Activated naive CD4-positive, alpha-beta T cell treated with anti-CD3 and anti-CD28 coated beads, Interleukin-2, amount 50 U/mL, for 72 hours (primary cell): ENCODE data around the gene CCNY. TPM values are rescaled to one million over a fixed set of nuclear protein-coding genes. Genes with fewer than 3 reads are reported as not detected.

Source experiments
- ATAC-seq, 2 donors: fragments of 150-1000 bp; cut with Tn5 transposase; 2 replicates each; pipeline ENCODE4 v1.10.0; 2021; ENCODE audit warnings: mild to moderate bottlenecking in 2 of 2, moderate library complexity in 2 of 2
- DNase-seq, 2 donors: peaks; one replicate each; pipeline ENCODE4 v3.0.0; 2021 to 2022; ENCODE audit warnings: low spot score in 2 of 2
- H3K27ac Mint-ChIP-seq, 2 donors: one replicate each; pipeline ENCODE4 v1.8.0; 2022; ENCODE audit warnings: mild to moderate bottlenecking in 2 of 2, mixed read lengths in 2 of 2
- H3K36me3 Mint-ChIP-seq, 2 donors: one replicate each; pipeline ENCODE4 v1.8.0; 2022; ENCODE audit warnings: mixed read lengths in 2 of 2
- H3K9me3 Mint-ChIP-seq, 2 donors: one replicate each; pipeline ENCODE4 v1.8.0; 2022; ENCODE audit warnings: mixed read lengths in 2 of 2
- total RNA-seq, 2 donors: library from RNA; stranded (reverse); gene quantifications; one replicate each; pipeline ENCODE4 v1.2.3, GENCODE V29; 2022

CCNY gene
- total RNA-seq, 2 donors from 2014 or later = 31.4 to 44.2 TPM

DNA sequence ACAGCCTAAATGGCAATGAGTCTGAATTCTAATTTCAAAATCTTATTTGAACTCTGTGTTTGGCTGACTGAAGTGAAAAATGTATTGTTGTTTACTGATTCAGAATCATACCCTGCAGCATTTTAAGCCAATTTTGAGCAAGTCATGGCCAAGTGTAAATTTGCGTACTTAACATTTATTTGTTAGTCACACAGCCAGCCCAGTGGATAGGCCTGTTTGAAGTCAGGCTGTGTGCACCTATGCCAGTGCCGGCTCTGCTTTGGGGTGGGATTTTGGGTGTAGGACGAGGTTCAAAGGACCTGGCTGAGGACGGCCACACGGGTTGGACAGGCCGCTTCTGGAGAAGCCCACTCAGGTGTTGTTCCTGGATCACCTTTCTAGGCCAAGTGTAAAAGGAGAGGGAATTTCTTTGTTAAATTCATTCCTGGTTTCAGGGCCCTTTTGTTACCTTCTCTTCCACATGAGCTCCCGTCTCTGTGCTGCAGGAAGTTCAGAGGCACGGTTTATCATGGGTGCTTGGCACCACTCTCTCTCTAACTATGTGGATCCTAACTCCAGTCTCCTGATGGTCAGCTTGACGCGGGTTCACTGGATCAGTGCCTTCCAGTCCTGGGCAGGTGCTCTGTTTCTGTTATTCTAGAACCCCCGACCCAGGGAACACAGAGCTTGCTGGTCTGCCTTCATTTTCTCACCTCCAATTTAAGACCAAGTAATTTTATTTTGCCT lies 84.7 kb downstream of the CCNY start:
- H3K9me3 Mint-ChIP-seq = no peaks in the 10 kb centered on the region
- no peaks in the 10 kb centered on the region for H3K36me3 Mint-ChIP-seq
- ATAC-seq (no peak), DNase-seq (no peak)
- H3K27ac Mint-ChIP-seq = no peak overlapping the region

DNA sequence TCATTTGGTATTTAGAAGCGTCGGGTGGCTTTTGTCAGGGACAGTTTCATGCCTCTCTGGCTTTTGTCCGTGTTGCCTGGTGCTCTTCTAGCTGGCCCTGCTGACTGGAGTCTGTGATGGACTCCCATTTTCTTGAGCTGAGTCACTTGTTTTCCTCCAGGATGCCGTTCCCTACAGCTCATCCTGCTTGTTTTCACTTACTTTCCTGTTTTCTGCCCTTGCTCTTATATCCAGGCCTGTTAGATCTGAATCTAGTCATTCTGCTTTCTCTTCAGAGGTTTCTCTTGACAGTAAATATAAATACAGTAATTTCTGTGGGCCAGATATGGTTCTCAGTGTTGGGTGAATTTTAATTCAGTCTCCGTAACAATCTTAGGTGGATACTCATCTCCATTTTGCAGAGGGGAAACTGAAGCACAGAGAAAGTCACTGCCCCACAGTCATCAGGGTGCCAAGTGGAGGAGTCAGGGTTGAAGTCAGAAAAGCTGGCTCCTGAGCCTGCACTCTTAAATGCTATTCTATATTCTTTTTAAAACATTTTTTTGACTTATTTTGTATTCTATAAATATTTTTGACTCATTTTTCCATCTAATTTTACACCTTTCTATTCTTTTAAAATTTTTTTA lies 85.4 kb downstream of the CCNY start:
- ATAC-seq = no peak
- no peaks in the 10 kb centered on the region for H3K36me3 Mint-ChIP-seq
- H3K27ac Mint-ChIP-seq = no peak overlapping the region
- DNase-seq = no peak
- no peaks in the 10 kb centered on the region for H3K9me3 Mint-ChIP-seq

DNA sequence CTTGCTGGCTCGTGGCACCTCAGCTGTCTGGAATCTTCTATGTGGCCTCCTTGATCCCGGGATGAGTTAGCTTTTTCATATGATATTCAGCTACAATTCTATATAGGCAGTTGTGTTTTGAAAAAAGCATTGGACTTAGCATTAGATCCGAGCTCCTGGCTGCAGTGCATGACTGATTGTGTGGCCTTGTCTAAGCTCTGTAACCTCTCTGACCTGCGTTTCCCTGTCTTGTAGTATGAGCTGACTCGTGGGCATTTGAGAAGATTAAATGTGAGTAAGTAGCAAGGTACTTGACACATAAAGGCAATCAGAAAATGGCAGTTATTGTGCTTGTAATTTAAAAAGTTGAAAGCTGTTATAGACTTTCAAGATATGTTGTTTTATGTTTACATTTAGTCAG lies 85.9 kb downstream of the CCNY start:
- Mint-ChIP-seq H3K36me3 (no peaks in the 10 kb centered on the region), H3K9me3 (no peaks in the 10 kb centered on the region), H3K27ac (no peak overlapping the region)
- DNase-seq (no peak), ATAC-seq (no peak)

DNA sequence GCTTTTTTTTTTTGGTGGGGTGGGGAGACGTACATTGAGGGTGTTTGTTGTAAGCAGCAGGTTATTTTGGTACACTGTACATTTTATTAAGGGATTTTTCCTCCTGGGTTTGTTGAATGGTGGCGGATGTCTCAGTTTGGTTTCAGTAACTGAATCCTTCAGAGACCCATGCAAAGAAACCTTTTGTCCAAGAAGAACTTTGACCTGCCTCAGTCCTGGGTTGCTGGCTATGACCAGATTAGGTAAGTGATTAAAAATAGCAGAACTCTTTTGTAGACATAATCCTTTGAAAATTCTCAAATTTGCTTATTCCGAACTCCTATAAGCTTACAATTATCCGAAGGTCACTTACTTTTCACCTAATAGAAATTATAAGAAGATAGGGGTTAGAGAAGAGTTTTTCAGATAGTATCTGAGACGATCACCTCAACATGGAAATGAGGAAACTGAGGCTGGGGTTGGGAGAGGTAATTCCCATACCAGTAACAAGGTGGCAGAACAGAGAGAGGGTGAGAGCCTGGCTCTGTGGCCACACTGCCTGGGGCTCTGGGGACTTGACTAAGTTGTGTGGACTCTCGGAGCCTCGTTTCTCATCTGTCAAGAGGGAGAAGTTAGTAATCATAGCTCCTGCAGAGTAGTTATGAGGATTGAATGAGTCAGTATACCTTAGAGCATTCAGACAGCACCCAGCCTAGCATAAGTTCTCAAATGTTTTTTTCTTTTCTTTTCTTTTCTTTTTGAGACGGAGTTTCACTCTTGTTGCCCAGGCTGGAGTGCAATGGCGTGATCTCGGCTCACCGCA lies 87.4 kb downstream of the CCNY start:
- ATAC-seq = peak; percentile 47 to 61
- H3K27ac Mint-ChIP-seq = no peak overlapping the region
- no peaks in the 10 kb centered on the region for H3K36me3 Mint-ChIP-seq
- DNase-seq = no peak
- H3K9me3 Mint-ChIP-seq = no peaks in the 10 kb centered on the region

DNA sequence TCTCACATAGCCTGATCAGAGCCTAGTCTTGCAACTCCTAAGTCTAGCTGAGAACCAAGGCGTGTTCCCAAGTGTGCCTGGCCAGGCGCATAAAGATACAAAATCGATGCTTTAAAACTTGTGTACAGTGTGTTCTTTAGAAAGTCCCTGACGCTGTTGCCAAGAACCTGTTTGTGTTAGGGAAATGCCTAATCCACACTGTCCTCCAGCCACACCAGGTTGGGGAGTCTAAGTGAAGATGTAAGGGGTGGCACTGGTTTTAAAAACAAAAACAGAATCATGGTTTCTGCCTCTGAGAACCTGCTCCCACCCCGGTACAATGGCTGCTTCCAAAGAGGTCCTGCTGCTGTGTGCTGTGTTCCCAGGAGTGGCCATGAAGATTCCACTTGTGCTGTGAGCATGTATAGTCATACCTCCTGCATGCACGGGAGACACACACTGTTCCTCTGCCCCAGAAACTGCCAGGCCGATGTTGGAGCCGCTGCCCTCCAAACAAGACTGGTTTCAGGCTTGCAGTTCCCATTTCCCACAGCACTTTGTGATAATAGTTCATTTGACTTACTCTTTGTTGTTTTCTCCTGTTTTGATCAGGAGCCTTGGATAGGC lies 88.5 kb downstream of the CCNY start:
- no peak for DNase-seq
- H3K27ac Mint-ChIP-seq = no peak overlapping the region
- H3K9me3 Mint-ChIP-seq = no peaks in the 10 kb centered on the region

DNA sequence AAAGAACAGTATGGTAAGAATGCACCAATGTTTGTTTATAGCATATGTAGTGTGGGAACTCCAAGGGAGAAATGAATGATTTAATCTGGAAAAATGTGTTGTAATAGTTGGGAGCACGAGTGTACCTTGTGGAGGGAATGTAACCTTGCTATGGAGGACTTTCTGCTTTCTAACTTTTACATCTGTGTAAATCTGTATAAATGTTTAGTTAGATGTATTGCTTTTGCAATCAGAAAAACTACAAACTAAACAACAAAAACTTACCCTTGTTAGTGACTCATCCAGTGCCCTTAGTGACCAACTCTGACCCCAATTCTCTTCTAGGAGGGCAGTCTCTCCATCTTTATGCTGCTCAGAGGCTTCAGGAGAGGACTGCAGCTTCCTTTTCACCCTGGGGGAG lies 89.3 kb downstream of the CCNY start:
- no peak for ATAC-seq
- Mint-ChIP-seq H3K9me3 (no peaks in the 10 kb centered on the region), H3K27ac (no peak overlapping the region), H3K36me3 (no peaks in the 10 kb centered on the region)
- DNase-seq = no peak

More for the DNA sequence above, 88.5 kb downstream of the CCNY start:
- no peak for ATAC-seq
- no peaks in the 10 kb centered on the region for H3K36me3 Mint-ChIP-seq

DNA sequence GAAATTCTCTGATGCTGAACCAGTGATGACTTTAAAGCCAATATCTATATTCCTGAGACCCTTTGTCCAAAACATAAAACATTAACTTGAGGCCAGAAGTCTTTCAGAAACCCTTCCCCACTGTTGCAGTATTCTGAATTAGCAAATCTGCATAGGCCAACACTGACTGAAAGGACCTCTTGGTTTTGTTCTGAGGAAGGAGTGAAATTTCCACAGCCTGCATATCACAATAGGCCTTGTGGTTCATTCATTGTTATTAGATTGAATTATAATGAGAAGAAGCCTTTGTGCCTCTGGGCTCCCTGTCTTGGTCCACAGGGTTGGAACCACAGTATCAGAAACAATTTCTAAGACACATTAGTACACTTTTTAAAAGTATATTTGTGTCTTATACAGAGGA lies 90.3 kb downstream of the CCNY start:
- no peak overlapping the region for H3K27ac Mint-ChIP-seq
- ATAC-seq = no peak
- no peak for DNase-seq
- H3K36me3 Mint-ChIP-seq = peaks cover 0 to 4% of the 10 kb centered on the region in 2 donors
- H3K9me3 Mint-ChIP-seq = peaks cover 0 to 4% of the 10 kb centered on the region in 2 donors

DNA sequence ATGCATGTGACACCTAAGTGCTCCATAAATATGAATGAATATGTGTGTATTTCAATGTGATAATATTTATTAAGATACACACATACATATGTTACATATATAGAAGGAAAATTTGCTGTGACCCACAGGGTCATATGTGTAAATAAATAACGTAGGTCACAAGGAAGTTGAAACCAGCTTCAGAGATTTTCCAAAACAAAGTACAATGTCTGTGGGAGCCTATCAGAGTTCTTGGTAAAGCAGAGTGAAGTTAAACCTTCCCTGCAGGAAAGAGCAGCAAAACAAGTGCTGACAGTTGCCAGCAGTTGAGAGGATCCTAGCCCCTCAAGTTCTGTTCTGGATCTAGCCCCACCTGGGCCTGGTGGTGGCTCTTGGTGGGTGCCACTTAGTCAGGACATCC lies 91.2 kb downstream of the CCNY start:
- ATAC-seq (no peak), DNase-seq (no peak)
- H3K27ac Mint-ChIP-seq = no peak overlapping the region
- H3K9me3 Mint-ChIP-seq = peaks cover 0 to 4% of the 10 kb centered on the region in 2 donors
- peaks cover 0 to 9% of the 10 kb centered on the region in 2 donors for H3K36me3 Mint-ChIP-seq

DNA sequence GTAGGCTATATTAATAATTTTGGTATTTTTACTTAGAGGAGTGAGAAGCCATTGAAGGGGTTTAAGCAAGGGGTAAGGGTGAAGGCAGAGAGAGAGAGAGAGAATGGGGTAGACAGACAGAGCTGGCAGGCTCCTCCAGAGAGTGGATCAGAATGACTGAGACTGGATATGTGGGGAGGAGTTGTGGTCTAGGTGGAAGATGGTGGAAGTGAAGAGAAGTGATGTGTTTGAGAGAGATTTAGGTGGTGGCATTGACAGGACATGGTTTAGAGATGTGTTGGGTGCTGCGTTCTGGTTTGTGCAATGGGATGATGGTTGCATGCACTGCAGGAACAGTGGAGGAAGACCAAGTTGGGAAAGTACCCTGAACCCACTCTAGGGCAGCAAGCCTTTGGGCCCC lies 92.2 kb downstream of the CCNY start:
- DNase-seq (no peak), ATAC-seq (peak; percentile 40 to 63)
- Mint-ChIP-seq H3K36me3 (peaks cover 0 to 9% of the 10 kb centered on the region in 2 donors), H3K9me3 (peaks cover 0 to 4% of the 10 kb centered on the region in 2 donors), H3K27ac (no peak overlapping the region)

DNA sequence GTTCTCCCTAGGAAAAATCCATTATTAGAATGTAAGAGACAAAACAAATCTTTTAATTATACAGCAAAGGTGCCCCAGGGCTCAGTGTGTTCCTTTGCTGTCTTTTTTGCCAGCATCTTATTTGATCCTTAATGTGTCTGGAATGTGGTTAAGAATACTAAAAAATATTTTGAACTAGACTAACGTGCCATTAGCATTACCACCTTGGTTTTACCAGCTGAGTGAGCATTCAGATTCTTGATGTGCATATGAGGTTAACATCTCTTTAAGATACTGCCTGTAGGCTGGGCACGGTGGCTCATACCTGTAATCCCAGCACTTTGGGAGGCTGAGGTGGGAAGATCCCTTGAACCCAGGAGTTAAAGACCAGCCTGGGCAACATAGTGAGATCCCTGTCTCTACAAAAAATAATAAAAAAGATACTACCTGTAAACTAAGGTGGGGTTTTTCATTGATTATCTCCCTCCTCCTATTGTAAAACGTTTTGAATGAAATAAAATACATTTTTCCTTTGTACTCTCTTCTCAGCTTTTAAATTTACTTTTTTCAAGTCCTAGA lies 96.6 kb downstream of the CCNY start:
- H3K9me3 Mint-ChIP-seq = peaks cover 12 to 20% of the 10 kb centered on the region in 2 donors
- peaks cover 24 to 35% of the 10 kb centered on the region in 2 donors for H3K36me3 Mint-ChIP-seq
- DNase-seq (no peak), ATAC-seq (no peak)
- no peak overlapping the region for H3K27ac Mint-ChIP-seq

DNA sequence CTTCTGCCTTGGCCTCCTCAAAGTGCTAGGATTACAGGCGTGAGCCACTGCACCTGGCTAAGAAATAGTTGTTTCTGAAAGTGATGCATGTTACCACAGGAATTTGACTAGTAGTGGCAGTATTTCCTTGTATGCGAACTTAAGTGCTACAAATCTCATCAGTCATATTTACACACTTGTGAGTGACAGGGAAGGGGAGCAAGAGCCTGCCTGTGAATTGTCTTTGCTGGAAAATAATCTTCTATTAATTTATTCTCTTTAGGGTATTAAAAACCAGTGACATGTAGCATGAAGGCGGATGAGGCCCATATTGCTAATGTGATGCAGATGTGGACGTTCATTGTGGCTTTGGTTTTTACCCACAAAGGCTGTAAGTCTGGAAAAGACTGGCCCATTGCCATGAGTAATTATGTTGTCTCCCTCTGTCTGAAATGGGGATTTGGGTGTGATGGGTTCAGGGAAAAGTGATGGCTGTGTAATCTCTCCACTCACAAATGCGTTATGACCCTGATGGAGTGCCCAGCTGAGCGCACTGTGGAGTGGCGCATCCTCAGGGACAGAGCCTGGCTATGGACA lies 97.6 kb downstream of the CCNY start:
- DNase-seq = peak in 1 of 2 donors; percentile 22
- ATAC-seq = peak; percentile 61 to 76
- peaks cover 30 to 41% of the 10 kb centered on the region in 2 donors for H3K36me3 Mint-ChIP-seq
- H3K27ac Mint-ChIP-seq = peak overlapping the region; percentile 77 to 90
- peaks cover 17 to 25% of the 10 kb centered on the region in 2 donors for H3K9me3 Mint-ChIP-seq

DNA sequence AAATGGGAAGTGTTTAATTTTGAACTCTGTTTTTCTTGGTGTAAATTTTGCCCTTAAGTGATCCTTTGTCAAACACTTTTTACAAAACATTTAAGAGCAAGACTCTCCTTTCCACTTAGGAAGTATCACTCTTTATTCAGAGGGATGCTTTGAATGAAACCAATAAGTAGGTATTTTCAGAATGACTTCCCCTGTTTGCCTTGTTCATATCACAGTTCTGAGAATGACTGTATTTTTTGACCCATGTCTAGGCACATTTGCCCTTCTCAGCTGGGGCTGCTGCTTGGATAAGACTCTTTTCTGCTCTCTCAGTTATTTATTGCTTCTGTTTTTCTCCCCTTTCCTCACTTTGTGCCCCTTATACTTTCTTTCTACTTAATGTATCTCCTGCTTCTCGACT lies 98.2 kb downstream of the CCNY start:
- ATAC-seq = peak; percentile 85 to 88
- peak overlapping the region; percentile 77 to 90 for H3K27ac Mint-ChIP-seq

DNA sequence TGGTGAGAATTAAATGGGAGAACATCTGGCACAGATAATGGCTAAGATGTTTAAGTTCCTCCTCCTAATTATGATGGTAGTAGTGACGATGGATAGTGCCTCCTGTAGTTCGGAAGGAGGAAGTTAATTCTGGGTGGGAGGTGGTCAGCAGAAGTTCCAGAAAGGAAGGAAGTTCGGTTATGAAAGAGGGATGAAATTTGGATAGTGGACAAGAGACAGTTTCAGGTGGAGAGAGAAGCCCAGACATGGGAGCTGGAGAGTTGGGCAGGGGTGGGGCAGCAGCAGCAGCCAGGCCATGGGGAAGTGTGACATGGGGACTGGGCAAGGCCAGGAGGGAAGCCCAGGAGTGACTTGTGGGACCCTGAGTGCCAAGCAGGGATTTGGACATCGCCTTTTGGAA lies 99.5 kb downstream of the CCNY start:
- Mint-ChIP-seq H3K27ac (peak overlapping the region; percentile 68 to 69), H3K36me3 (peaks cover 44 to 60% of the 10 kb centered on the region in 2 donors), H3K9me3 (peaks cover 25 to 32% of the 10 kb centered on the region in 2 donors)
- ATAC-seq (no peak), DNase-seq (no peak)

More for the DNA sequence above, 98.2 kb downstream of the CCNY start:
- Mint-ChIP-seq H3K9me3 (peaks cover 23 to 31% of the 10 kb centered on the region in 2 donors), H3K36me3 (peaks cover 36 to 47% of the 10 kb centered on the region in 2 donors)
- DNase-seq = no peak

DNA sequence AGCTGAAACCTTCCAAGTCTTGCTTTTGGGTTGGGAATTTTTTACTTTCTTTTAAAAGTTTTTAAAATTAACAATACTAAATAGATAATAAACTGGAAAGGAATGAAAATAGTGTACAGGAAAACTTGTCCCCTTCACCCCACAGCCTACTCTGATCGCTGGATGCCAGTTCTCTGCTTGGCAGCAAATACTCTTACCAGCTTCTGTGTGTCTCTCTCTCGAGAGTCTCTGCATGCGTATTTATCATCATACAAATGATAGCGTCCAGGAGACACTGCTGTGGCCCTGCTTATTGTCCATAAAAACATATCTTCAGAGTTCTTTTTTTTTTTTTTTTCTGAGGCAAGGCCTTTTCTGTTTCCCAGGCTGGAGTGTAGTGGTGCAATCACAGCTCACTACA lies 101.5 kb downstream of the CCNY start:
- no peak for ATAC-seq
- DNase-seq = no peak
- Mint-ChIP-seq H3K36me3 (peaks cover 51 to 61% of the 10 kb centered on the region in 2 donors), H3K9me3 (peaks cover 25 to 28% of the 10 kb centered on the region in 2 donors), H3K27ac (no peak overlapping the region)

DNA sequence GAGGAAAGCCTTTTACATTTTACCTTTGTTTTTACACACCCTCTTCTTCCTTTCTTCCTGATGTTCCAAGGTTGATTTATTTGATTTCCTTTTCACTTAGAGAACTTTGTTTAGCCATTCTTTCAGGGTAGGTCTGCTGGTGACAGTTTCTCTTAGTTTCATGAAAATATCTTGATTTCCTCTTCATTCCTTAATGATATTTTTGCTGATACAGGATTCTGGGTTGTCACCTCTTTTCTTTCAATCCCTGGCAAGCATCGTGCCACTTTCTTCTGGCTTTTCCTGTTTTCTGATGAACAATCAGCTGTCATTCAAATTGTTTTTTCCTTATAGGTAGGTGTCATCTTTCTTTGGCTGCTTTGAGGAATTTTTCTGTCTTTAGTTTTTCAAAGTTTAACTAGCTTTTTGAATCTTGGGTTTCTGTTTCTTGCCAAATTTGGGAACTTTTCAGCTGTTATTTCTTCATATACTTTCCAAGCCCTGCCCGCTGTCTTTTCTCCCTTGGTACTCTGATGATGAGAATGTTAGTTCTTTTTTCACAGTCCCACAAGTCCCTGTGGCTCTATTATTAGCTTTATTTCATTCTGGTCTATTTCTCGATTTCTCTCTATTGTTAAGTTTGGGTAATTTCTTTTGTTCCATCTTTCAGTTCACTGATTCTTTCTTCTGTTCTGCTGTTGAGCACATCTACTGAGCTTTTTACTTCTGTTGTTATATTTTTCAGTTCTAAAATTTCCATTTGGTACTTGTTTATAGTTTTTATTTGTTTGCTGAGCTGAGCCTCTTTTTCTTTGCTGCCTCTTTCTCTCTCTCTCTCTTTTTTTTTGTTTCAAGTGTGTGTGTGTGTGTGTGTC lies 102.6 kb downstream of the CCNY start:
- H3K27ac Mint-ChIP-seq = peak overlapping the region in 1 of 2 donors; percentile 94
- no peak for ATAC-seq
- peaks cover 55 to 71% of the 10 kb centered on the region in 2 donors for H3K36me3 Mint-ChIP-seq
- no peak for DNase-seq
- peaks cover 30 to 32% of the 10 kb centered on the region in 2 donors for H3K9me3 Mint-ChIP-seq
